ENCODE measurements around the gene ADCY7.

Gene ADCY7

DNA sequence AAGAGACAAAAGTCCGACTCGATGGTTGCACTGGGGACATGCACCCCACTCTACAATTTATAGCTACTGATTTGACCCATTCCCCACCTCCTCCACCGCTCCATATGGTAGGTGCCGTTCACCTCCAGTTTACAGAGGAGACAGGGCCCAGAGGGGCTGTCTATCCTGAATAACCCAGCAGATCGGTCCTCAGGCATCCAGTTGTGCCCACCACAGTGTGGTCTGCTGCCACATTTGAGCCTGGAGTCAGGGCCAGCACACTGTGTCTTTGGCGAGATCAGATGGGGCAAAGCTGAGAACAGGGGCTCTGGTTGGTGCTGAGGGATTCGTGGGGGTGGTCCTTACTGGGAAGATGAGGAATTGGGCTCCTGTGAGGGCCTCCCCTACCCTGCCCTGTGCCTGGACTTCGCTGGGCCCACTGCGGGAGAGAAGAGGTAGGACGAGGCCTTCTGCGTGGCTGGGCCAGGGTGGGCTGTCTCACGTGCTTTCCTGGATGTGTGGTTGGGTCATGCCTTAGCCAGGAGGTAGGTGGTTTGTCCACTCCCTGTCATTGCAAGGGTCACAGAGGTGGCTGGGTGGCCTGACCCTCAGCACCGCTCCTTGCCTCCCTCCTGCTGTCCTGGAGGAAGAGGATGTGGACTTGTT lies 2.8 kb downstream of the ADCY7 start:
- DNase-seq: no peak

GRCh38 chr16:50269769-50270509 lies 3.6 kb downstream of the ADCY7 start:
- no peak for DNase-seq

GRCh38 chr16:50270510-50271147 lies 4.3 kb downstream of the ADCY7 start:
- DNase-seq: no peak

DNA sequence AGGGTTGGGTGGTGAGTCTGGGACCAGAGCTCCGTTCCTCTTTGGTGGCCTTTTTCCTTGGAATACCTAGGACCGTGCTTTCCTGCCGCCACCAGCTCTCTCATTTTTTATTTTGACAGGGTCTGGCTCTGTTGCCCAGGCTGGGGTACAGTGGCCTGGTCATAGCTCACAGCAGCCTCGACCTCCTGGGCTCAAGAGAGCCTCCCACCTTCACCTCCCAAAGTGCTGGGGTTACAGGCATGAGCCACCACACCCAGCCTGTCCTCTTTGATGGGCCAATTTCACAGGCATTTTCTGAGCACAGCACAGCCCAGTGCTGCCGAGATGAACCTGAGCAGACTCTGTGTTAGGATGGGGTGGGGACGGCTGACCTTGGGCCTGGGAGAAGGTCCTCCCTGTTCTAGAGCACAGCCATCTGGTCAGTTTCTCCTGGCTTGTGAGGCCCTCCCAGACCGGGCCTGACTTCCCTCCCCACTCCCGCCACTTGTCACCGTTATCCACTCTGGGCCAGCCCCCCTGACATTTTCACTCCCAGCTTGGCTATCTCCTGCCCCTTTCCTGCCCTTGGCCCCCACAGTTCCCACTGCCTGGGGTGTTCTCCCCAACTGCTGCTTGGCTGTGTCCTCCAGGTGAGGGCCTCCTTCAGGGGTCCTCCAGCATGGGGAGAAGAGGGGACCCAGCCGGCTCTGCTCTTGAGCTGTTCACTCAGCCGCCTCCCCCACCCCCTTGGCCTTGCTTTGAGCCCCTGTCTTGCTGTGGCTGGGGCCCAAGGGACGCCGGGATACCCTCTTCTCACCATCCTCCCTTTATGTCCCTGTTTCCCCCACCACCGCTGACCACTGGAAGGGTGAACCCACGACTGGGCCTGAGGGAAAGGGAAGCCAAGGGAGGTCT lies 5.0 kb downstream of the ADCY7 start:
- DNase-seq: no peak

DNA sequence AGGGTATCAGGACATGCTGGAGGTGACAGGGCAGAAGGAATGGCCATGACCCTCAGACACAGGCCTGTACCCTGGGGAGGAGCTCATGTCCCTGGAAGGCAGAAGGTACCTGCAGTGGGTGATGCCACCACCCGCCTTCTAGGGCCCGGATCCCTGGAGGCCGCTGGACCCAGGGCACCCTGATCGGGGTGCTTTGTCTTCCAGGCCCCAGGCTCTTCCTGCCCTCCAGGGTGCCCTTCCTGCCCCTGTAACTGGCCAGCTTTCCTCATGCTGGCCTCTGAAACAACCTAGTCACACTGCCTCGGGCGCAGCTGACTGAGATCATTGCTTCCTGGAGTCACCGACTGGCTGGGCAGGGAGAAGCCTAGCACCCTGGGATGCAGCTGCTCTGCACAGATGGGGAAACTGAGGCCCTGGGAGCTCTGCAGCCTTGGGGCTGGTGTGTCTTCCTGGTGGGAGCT lies 5.8 kb downstream of the ADCY7 start:
- no peak for DNase-seq

DNA sequence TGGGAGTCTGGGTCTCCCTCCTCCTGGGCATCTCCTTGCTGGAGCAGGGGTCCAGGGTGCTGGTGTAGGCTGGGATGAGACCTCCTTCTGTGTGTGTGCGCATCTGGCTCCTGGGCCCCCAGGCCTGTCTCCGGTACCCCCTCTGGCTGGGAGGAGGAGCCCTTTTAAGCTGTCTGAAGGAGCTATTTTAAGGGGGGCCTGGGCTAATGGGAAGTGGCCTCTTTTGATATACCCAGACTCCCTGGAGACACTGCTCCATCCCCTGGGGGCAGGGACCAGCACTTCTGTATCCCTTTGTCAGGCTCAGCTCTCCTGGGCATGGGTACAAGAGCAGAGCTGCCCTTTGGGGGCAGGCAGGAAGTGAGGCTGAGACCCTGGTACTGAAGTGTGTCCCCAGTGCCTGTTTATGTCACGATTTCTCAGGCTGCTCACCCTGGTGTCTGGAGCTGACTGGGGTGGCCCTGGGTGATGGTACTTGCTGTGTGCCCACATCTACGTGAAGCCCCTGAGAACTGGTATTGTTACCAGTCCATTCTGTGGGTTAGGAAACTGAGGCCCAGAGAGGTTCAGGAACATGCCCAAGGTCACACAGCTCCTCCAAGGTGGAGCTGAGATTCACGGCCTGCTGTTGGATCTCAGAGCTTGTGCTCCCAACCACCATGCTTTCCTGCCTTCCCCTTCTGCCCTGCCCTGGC lies 6.5 kb downstream of the ADCY7 start:
- DNase-seq: no peak

DNA sequence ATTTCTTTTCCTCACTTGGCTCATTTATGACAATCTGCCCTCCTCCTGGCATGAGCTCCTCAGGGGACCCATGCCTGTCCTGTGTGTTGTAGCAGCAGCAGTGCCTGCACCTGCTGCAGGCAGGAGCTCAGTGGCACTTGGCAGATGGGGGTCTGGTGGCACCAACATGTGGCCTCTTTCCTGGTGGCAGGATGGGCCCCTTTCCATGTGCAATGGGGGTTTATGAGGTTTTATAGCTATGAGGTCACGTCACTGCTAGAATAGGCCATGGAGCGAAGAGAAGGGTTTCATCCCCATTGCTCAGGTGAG lies 7.0 kb downstream of the ADCY7 start:
- no peak for DNase-seq

GRCh38 chr16:50273888-50274325 lies 7.6 kb downstream of the ADCY7 start:
- no peak for DNase-seq

DNA sequence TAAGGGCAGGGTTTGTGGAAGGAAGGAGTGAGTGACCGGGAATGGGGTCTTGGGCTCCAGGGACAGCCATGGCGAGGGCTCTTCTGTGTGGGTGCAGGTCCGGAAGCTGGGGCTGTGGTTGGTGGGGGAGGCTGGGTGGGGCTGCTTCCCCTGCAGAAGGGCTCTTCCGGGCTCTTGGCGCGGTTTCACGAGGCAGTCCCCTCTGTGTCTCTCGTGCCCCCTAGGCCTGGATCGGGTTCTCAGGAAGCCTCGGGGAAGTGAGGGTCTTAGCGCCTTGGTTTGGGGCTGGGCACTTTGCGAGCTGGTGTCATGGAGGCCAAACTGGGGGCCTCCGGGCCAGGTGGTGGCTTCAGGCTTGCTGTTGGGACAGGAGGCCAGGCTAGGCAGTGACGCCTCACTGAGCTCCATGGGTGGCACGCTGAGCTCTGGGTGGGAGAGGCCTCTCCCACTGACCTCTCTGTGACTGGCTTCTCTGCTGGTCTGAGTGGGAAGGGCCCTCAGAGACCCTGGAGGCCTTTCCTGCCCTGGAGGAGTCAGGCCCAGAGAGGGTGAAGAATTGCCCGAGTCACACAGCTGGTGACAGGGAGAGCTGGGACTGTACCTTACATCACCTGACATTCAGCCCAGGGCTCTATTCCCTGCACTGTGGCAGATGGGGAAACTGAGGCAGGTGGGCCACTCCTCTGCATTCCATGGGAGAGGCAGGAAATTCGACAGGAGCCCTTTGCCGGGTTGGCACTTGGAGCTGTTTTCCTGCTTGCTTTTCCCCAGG lies 8.2 kb downstream of the ADCY7 start:
- no peak for DNase-seq

- DNase-seq: no peak
Observed at GRCh38 chr16:50275098-50275415, 8.7 kb downstream of the ADCY7 start.

DNA sequence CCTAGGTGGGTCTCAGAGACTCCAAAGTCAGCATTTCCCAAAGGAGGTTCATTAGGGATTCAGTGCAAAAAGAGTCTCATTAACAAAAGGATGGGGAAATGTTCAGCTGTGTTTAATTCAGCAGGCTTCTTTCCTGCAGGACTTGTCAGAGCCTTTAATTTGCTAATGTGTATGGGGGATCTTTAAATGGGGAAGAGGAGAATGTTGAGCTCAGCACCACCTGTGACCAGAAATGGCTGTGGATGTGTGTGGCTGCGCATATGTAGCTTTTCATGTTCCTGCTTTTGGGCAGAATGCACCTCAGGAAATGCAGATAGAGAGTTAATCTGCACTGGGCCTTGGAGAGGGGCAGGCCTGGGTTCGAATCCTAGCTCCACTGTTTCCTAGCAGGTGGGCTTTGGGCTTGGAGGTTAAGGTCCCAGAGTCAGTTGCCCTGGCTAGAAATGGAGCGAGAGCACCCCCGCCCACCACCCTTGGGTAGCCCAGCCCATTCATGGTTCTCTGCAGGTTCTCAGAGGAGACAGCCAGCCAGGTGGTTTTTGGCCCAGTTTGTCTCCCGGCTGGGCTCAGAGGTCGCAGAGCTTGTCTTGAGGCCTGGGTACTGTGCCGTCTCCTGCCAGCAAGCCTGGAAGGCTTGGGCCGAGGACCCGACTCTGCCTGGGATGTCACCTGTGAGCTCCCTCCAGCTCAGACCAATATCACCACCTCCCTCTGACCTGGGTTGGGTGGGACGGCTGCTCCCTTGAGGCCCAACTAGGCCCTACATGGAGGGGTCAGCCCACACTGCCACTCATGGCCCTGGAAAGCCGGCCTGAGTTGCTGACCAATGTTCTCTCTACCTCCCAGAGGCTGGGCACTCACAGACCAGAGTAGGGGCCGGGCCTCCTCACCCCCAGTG lies 9.3 kb downstream of the ADCY7 start:
- no peak for DNase-seq

DNA sequence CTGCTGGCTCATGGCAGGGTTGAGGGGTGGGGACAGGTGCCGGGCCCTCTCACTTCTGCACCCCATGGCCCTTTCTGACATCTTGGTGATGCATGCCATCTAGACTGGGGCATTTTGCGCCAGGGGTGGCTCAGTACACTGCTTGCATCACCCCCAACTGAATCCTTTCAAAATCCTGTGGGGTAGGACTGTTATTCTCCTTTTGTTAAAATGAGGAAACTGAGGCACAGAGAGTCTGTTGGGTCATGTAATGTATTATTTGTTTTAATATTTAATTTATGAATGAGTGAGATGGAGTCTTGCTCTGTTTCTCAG lies 9.9 kb downstream of the ADCY7 start:
- no peak for DNase-seq

DNA sequence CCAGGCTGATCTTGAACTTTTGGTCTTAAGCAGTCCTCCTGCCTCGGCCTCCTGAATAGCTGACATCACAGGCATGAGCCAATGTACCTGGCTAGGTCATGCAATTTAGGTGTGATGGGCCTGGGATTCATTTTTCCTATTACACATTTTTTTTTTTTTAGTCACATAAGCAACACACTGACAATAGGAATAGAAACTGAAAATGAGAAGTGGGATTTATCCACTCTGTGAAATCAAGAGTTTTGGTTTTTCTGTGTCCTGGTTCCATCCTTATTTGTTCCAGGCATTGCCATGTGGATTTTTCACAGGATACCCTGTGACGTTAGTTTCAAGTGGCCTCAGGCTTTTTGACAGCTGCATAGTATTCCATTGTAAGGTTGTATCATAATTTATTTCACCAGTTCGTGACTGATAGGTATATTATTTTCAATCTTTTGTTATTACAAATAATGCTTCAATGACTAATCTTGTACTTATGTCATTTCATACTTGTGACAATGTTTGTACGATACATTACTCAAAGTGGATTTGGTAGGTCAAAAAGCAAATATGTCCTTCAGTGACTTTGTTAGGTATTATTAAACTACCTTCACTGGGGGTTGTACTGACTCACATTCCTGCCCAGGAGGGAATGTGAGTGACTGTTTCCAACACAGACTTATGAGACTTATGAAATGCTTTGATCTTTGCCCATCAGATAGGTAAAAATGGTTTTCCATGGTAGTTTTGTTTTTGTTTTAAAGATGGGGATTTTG lies 10.6 kb downstream of the ADCY7 start:
- DNase-seq: no peak

GRCh38 chr16:50278251-50278650 lies 11.9 kb downstream of the ADCY7 start:
- no peak for DNase-seq

DNA sequence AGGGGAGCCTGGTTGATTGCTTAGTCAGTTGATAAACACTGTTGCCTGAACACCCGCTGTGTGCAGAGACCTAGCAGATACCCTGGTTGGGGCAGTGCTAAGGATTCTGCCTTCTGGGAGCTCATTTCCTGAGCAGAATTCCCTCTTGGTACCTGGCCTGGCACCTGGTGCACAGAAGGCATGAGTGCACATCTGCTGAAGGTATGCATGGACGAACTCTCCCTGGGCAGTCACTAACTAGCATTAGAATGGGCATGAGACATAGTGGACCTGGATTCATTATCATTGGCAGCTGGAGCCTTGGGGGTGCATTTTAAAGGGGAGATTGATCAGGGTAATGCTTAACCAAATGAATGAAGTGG lies 13.1 kb downstream of the ADCY7 start:
- no peak for DNase-seq

DNA sequence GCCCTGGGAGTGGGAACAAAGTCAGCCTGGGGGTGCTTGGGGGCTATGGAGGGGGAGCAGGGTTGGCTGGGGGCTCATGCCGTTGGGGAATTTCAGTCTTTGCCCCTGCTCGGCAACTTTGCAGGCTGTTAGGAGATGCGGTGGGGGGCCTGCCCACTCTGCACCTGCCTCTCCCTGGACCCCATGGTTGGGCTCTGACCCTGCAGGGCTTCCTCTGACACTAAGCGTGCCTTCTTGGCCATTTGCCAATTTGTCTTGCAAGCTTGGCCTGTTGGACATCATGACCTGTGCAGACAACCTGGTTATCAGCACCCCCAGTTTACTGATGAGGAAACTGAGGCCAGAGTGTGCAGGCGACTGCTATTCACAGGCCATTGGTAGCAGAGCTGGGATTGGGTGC lies 14.6 kb downstream of the ADCY7 start:
- no peak for DNase-seq

GRCh38 chr16:50281391-50282009 lies 15.1 kb downstream of the ADCY7 start:
- DNase-seq: no peak

- no peak for DNase-seq
Observed at GRCh38 chr16:50282010-50282538, 15.7 kb downstream of the ADCY7 start.

- no peak for DNase-seq
Observed at GRCh38 chr16:50282955-50283631, 16.7 kb downstream of the ADCY7 start.
